ENCODE measurements around the gene RAB7A.
A peak's percentile ranks its signal among the peaks of the same experiment; 100 is the strongest.

Gene RAB7A

GRCh38 chr3:128794770-128795649, 69.0 kb downstream of the RAB7A start:
- DNase-seq: peak; percentile 69

- DNase-seq: no peak
Observed at GRCh38 chr3:128799653-128800052, 73.7 kb downstream of the RAB7A start.

- DNase-seq: peak; percentile 79
Observed at GRCh38 chr3:128800241-128801187, 74.5 kb downstream of the RAB7A start.

- DNase-seq: no peak
Observed at GRCh38 chr3:128801779-128802380, 75.9 kb downstream of the RAB7A start.

- no peak for DNase-seq
Observed at GRCh38 chr3:128803307-128803706, 77.3 kb downstream of the RAB7A start.

GRCh38 chr3:128804017-128804810, 78.2 kb downstream of the RAB7A start:
- peak; percentile 59 for DNase-seq

GRCh38 chr3:128804811-128805155, 78.8 kb downstream of the RAB7A start:
- no peak for DNase-seq

- DNase-seq: no peak
Observed at GRCh38 chr3:128805772-128806171, 79.8 kb downstream of the RAB7A start.

- no peak for DNase-seq
Observed at GRCh38 chr3:128806588-128806987, 80.6 kb downstream of the RAB7A start.

- no peak for DNase-seq
Observed at GRCh38 chr3:128807186-128807830, 81.3 kb downstream of the RAB7A start.

GRCh38 chr3:128808672-128809071, 82.7 kb downstream of the RAB7A start:
- no peak for DNase-seq

- no peak for DNase-seq
Observed at GRCh38 chr3:128813097-128813496, 87.1 kb downstream of the RAB7A start.

- no peak for DNase-seq
Observed at GRCh38 chr3:128814060-128814459, 88.1 kb downstream of the RAB7A start.

GRCh38 chr3:128814519-128815317, 88.7 kb downstream of the RAB7A start:
- DNase-seq: no peak

- no peak for DNase-seq
Observed at GRCh38 chr3:128815318-128816064, 89.5 kb downstream of the RAB7A start.

GRCh38 chr3:128818186-128818787, 92.3 kb downstream of the RAB7A start:
- DNase-seq: no peak

- DNase-seq: no peak
Observed at GRCh38 chr3:128820252-128820839, 94.4 kb downstream of the RAB7A start.

GRCh38 chr3:128823008-128823407, 97.0 kb downstream of the RAB7A start:
- no peak for DNase-seq

- no peak for DNase-seq
Observed at GRCh38 chr3:128823631-128824030, 97.6 kb downstream of the RAB7A start.
